ENCODE results near the gene LGALS7B. TPM values are rescaled to one million over a fixed set of nuclear protein-coding genes. Genes with fewer than 3 reads are reported as not detected.
"Not testable (repeated sequence)": the region's sequence is repeated elsewhere in the genome, so short reads cannot be mapped to it uniquely, and the experiment has no call there.

The LGALS7B gene
- total RNA-seq, 2 donors from 2014 or later: 1.8 TPM; not detected in 1

GRCh38 chr19:38745316-38745715, 43.7 kb upstream of the LGALS7B start:
- DNase-seq (ENCODE audit: low spot score): no peak
- no peak for TF ChIP-seq CTCF (IDR thresholded peaks at IDR 0.05)
- Histone ChIP-seq H3K36me3 (no peaks in the 10 kb centered on the region), H3K4me3 (no peak overlapping the region), H3K4me1 (no peaks in the 10 kb centered on the region), H3K27ac (no peak overlapping the region), H3K27me3 (no peaks in the 10 kb centered on the region), H3K9me3 (no peaks in the 10 kb centered on the region)

- not testable (repeated sequence) for H3K27me3 ChIP-seq; H3K4me3 ChIP-seq; H3K36me3 ChIP-seq; DNase-seq (ENCODE audit: low spot score); H3K4me1 ChIP-seq; H3K9me3 ChIP-seq; H3K27ac ChIP-seq
Measured at GRCh38 chr19:38753783-38754182, 35.2 kb upstream of the LGALS7B start.

- not testable (repeated sequence) for H3K36me3 ChIP-seq; H3K27me3 ChIP-seq; H3K4me1 ChIP-seq; H3K4me3 ChIP-seq; H3K9me3 ChIP-seq; H3K27ac ChIP-seq; DNase-seq (ENCODE audit: low spot score)
Measured at GRCh38 chr19:38754196-38754595, 34.8 kb upstream of the LGALS7B start.

- no peak for TF ChIP-seq CTCF (IDR thresholded peaks at IDR 0.05)
- no peak for DNase-seq (ENCODE audit: low spot score)
- H3K4me1 ChIP-seq: no peaks in the 10 kb centered on the region
- no peak overlapping the region for H3K4me3 ChIP-seq
- H3K27ac ChIP-seq: no peak overlapping the region
- H3K36me3 ChIP-seq: no peaks in the 10 kb centered on the region
- H3K9me3 ChIP-seq: no peaks in the 10 kb centered on the region
- no peaks in the 10 kb centered on the region for H3K27me3 ChIP-seq
Measured at GRCh38 chr19:38759590-38760003, 29.4 kb upstream of the LGALS7B start.

GRCh38 chr19:38760805-38761517, 28.0 kb upstream of the LGALS7B start:
- H3K36me3 ChIP-seq; H3K4me3 ChIP-seq; H3K9me3 ChIP-seq; H3K27ac ChIP-seq; H3K4me1 ChIP-seq; H3K27me3 ChIP-seq; DNase-seq (ENCODE audit: low spot score): not testable (repeated sequence)

- not testable (repeated sequence) for H3K27ac ChIP-seq; H3K4me3 ChIP-seq; H3K4me1 ChIP-seq; DNase-seq (ENCODE audit: low spot score); H3K27me3 ChIP-seq; H3K36me3 ChIP-seq; H3K9me3 ChIP-seq
Measured at GRCh38 chr19:38761884-38762389, 27.1 kb upstream of the LGALS7B start.

- no peak overlapping the region for H3K4me3 ChIP-seq
- no peaks in the 10 kb centered on the region for H3K36me3 ChIP-seq
- H3K27me3 ChIP-seq: no peaks in the 10 kb centered on the region
- no peak overlapping the region for H3K27ac ChIP-seq
- H3K4me1 ChIP-seq: no peaks in the 10 kb centered on the region
- no peaks in the 10 kb centered on the region for H3K9me3 ChIP-seq
- no peak for DNase-seq (ENCODE audit: low spot score)
- TF ChIP-seq CTCF (IDR thresholded peaks at IDR 0.05): no peak
Measured at GRCh38 chr19:38763795-38764220, 25.2 kb upstream of the LGALS7B start.

- H3K36me3 ChIP-seq: no peaks in the 10 kb centered on the region
- no peaks in the 10 kb centered on the region for H3K27me3 ChIP-seq
- H3K9me3 ChIP-seq: no peaks in the 10 kb centered on the region
- H3K4me1 ChIP-seq: peaks cover 0 to 6% of the 10 kb centered on the region in 2 donors
- TF ChIP-seq CTCF (IDR thresholded peaks at IDR 0.05): no peak
- H3K4me3 ChIP-seq: no peak overlapping the region
- no peak overlapping the region for H3K27ac ChIP-seq
- no peak for DNase-seq (ENCODE audit: low spot score)
Measured at GRCh38 chr19:38765214-38765613, 23.8 kb upstream of the LGALS7B start.
